H9 (cell line): Measurements from ENCODE around the gene SLC30A5. TPM values are rescaled to one million over a fixed set of nuclear protein-coding genes. Genes with fewer than 3 reads are reported as not detected.
A peak's percentile ranks its signal among the peaks of the same experiment; 100 is the strongest.

Experiments
- DNase-seq: peaks from one replicate; pipeline ENCODE4 v3.0.0-alpha.2; 2017
- H2AFZ ChIP-seq: one replicate; pipeline ENCODE4 v1.6.1; 2013; ENCODE audit warnings: mild to moderate bottlenecking, low read length, control low read depth, moderate library complexity
- H2AK5ac ChIP-seq: 2 replicates; pipeline ENCODE4 v1.6.1; 2013; ENCODE audit warnings: low read length, control low read depth, mixed read lengths; ENCODE audit not compliant: insufficient read length
- H2BK120ac ChIP-seq: one replicate; pipeline ENCODE4 v1.6.1; 2013; ENCODE audit warnings: low read depth, mild to moderate bottlenecking, low read length, control low read depth, inconsistent platforms; ENCODE audit not compliant: poor library complexity, severe bottlenecking
- H2BK12ac ChIP-seq: 2 replicates; pipeline ENCODE4 v1.6.1; 2013; ENCODE audit warnings: low read length, control low read depth, mixed read lengths, low read depth; ENCODE audit not compliant: insufficient read length
- H2BK15ac ChIP-seq: 2 replicates; pipeline ENCODE4 v1.6.1; 2013; ENCODE audit warnings: low read depth, low read length, control low read depth
- H2BK20ac ChIP-seq: one replicate; pipeline ENCODE4 v1.6.1; 2013; ENCODE audit warnings: low read depth, mild to moderate bottlenecking, low read length, control low read depth, inconsistent platforms; ENCODE audit not compliant: poor library complexity, severe bottlenecking
- H2BK5ac ChIP-seq: 2 replicates; pipeline ENCODE4 v1.6.1; 2013; ENCODE audit warnings: low read length, control low read depth, mixed read lengths; ENCODE audit not compliant: insufficient read length
- H3K14ac ChIP-seq: 2 replicates; pipeline ENCODE4 v1.6.1; 2013; ENCODE audit warnings: low read length, control low read depth; ENCODE audit not compliant: insufficient read depth
- H3K18ac ChIP-seq: 2 replicates; pipeline ENCODE4 v1.6.1; 2013; ENCODE audit warnings: low read depth, mild to moderate bottlenecking, mixed read lengths, low read length, control low read depth; ENCODE audit not compliant: insufficient read length
- H3K23ac ChIP-seq: 2 replicates; pipeline ENCODE4 v1.6.1; 2013; ENCODE audit warnings: low read length, control low read depth, mixed read lengths, low read depth; ENCODE audit not compliant: insufficient read length
- H3K23me2 ChIP-seq: 2 replicates; pipeline ENCODE4 v1.6.1; 2013; ENCODE audit warnings: low read depth, mild to moderate bottlenecking, mixed read lengths, low read length, control low read depth; ENCODE audit not compliant: insufficient read length, poor library complexity, severe bottlenecking
- H3K27ac ChIP-seq: 2 replicates; pipeline ENCODE4 v1.5.1; 2013; ENCODE audit warnings: low read length, control low read depth, mixed read lengths, low read depth; ENCODE audit not compliant: insufficient read length
- H3K27me3 ChIP-seq: 2 replicates; pipeline ENCODE4 v1.6.1; 2013; ENCODE audit warnings: low read length, control low read depth, inconsistent platforms; ENCODE audit not compliant: insufficient read depth
- H3K4ac ChIP-seq: 2 replicates; pipeline ENCODE4 v1.6.1; 2013; ENCODE audit warnings: low read depth, mild to moderate bottlenecking, control low read depth, inconsistent platforms, low read length, moderate library complexity
- H3K4me1 ChIP-seq: 2 replicates; pipeline ENCODE4 v1.6.1; 2013; ENCODE audit warnings: low read length, control low read depth, inconsistent platforms; ENCODE audit not compliant: insufficient read depth
- H3K4me2 ChIP-seq: 2 replicates; pipeline ENCODE4 v1.6.1; 2013; ENCODE audit warnings: low read length, control low read depth, mixed read lengths; ENCODE audit not compliant: insufficient read length, insufficient read depth
- H3K56ac ChIP-seq: 2 replicates; pipeline ENCODE4 v1.6.1; 2013; ENCODE audit warnings: low read depth, mild to moderate bottlenecking, mixed read lengths, low read length, control low read depth; ENCODE audit not compliant: insufficient read length
- H3K79me1 ChIP-seq: 2 replicates; pipeline ENCODE4 v1.6.1; 2013; ENCODE audit warnings: low read depth, mild to moderate bottlenecking, moderate library complexity, low read length, control low read depth, inconsistent platforms; ENCODE audit not compliant: insufficient read depth, poor library complexity, severe bottlenecking
- H3K79me2 ChIP-seq: 2 replicates; pipeline ENCODE4 v1.6.1; 2013; ENCODE audit warnings: low read length, control low read depth, inconsistent platforms; ENCODE audit not compliant: insufficient read depth
- H3K9ac ChIP-seq: 2 replicates; pipeline ENCODE4 v1.6.1; 2013; ENCODE audit warnings: low read length, control low read depth, mixed read lengths; ENCODE audit not compliant: insufficient read length; ENCODE audit errors: extremely low read depth
- H3K9me3 ChIP-seq: one replicate; pipeline ENCODE4 v1.6.1; 2013; ENCODE audit warnings: low read depth, low read length, inconsistent platforms; ENCODE audit not compliant: control insufficient read depth
- H3T11ph ChIP-seq: one replicate; pipeline ENCODE4 v1.6.1; 2013; ENCODE audit warnings: mild to moderate bottlenecking, low read length, control low read depth, inconsistent platforms
- H4K20me1 ChIP-seq: one replicate; pipeline ENCODE4 v1.6.1; 2013; ENCODE audit not compliant: control insufficient read depth, insufficient read length, insufficient read depth
- H4K5ac ChIP-seq: 2 replicates; pipeline ENCODE4 v1.6.1; 2013; ENCODE audit warnings: low read depth, mild to moderate bottlenecking, mixed read lengths, low read length, control low read depth; ENCODE audit not compliant: insufficient read length
- H4K8ac ChIP-seq: replicated peaks from 2 replicates; pipeline ENCODE4 v1.6.1; 2013; ENCODE audit warnings: low read length, control low read depth, mixed read lengths, low read depth; ENCODE audit not compliant: insufficient read length
- H4K91ac ChIP-seq: 2 replicates; pipeline ENCODE4 v1.6.1; 2013; ENCODE audit warnings: low read depth, mild to moderate bottlenecking, moderate library complexity, mixed read lengths, low read length, control low read depth; ENCODE audit not compliant: insufficient read length
- H3K27ac Mint-ChIP-seq, 3 experiments: 2 replicates in 2 of 3; 3 replicates in 1 of 3; pipeline ENCODE4 v1.8.0; 2020 to 2021; ENCODE audit warnings: mixed read lengths in 3 of 3, mild to moderate bottlenecking in 1 of 3, moderate library complexity in 1 of 3
- H3K27me3 Mint-ChIP-seq: 2 replicates; pipeline ENCODE4 v1.8.0; 2021; ENCODE audit warnings: low read depth, mild to moderate bottlenecking, moderate library complexity, mixed read lengths
- H3K36me3 Mint-ChIP-seq, 3 experiments: 2 replicates in 2 of 3; 3 replicates in 1 of 3; pipeline ENCODE4 v1.8.0; 2020 to 2021; ENCODE audit warnings: low read depth in 3 of 3, mixed read lengths in 3 of 3; ENCODE audit not compliant: insufficient read depth in 1 of 3
- H3K4me1 Mint-ChIP-seq, 2 experiments: 2 replicates each; pipeline ENCODE4 v1.8.0; 2020; ENCODE audit warnings: mixed read lengths in 2 of 2
- H3K4me3 Mint-ChIP-seq, 2 experiments: 2 replicates in 1 of 2; 3 replicates in 1 of 2; pipeline ENCODE4 v1.8.0; 2020 to 2021; ENCODE audit warnings: mild to moderate bottlenecking in 2 of 2, mixed read lengths in 2 of 2, moderate library complexity in 1 of 2
- H3K9me3 Mint-ChIP-seq, 2 experiments: 2 replicates in 1 of 2; 3 replicates in 1 of 2; pipeline ENCODE4 v1.8.0; 2020; ENCODE audit warnings: mild to moderate bottlenecking in 2 of 2, mixed read lengths in 2 of 2, moderate library complexity in 1 of 2
- CTCF ChIP-seq: fragments of 200-600 bp; sonication (generic); conservative IDR thresholded peaks from 3 replicates; pipeline ENCODE4 v1.8.0; 2021; ENCODE audit warnings: antibody characterized with exemption, mild to moderate bottlenecking
- WGBS: extraction: QIAGEN DNeasy Blood & Tissue Kit; methylation state at CpG from one replicate; pipeline ENCODE4 v1.1.7; 2013; ENCODE audit warnings: missing lambda C conversion rate, low lambda C conversion rate, mixed read lengths; ENCODE audit not compliant: insufficient read length; ENCODE audit errors: extremely low coverage; 5-methylcytosine and 5-hydroxymethylcytosine counted together
- total RNA-seq: library from RNA; stranded (reverse); gene quantifications from 2 replicates; pipeline ENCODE4 v1.2.1, GENCODE V29; 2021

SLC30A5 gene
- total RNA-seq, 1 experiment from 2014 or later = 33.7 TPM

DNA sequence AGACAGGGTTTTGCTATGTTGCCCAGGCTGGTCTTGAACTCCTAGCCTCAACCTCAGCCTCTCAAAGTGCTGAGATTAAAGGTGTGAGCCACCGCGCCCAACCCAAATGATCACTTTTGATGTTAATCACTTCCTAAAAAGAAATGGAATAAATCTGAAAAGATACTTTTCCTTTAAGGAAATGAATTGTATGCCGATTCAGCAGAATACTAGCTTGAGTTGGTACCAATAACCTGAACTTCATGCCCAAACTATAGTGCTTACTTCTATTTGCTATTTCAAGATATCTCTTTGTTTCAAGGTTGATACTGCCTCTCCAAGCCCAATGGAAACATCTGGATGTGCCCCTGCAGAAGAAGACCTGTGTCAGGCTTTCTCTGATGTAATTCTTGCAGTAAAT, 77.2 kb downstream of the SLC30A5 start:
- no peaks in the 10 kb centered on the region for H3K27me3 ChIP-seq
- no peak overlapping the region for H3K4me3 Mint-ChIP-seq
- H3K9ac ChIP-seq = no peak overlapping the region
- no peak overlapping the region for H2AFZ ChIP-seq
- no peak overlapping the region for H3K14ac ChIP-seq
- H3K9me3 ChIP-seq = no peaks in the 10 kb centered on the region
- H3K4me1 ChIP-seq = no peaks in the 10 kb centered on the region
- no peak overlapping the region for H3K56ac ChIP-seq
- no peak overlapping the region for H3K23ac ChIP-seq
- no peak overlapping the region for H2BK120ac ChIP-seq
- no peak overlapping the region for H2BK5ac ChIP-seq
- H3K4ac ChIP-seq = no peak overlapping the region
- H3K4me1 Mint-ChIP-seq = peaks cover 23 to 29% of the 10 kb centered on the region in 2 experiments
- H3K18ac ChIP-seq = no peak overlapping the region
- H4K8ac ChIP-seq = no peak overlapping the region
- H2BK12ac ChIP-seq = no peak overlapping the region
- no peaks in the 10 kb centered on the region for H3K27me3 Mint-ChIP-seq
- no peak overlapping the region for H2AK5ac ChIP-seq
- H3T11ph ChIP-seq = no peak overlapping the region
- H2BK20ac ChIP-seq = no peak overlapping the region
- H2BK15ac ChIP-seq = no peak overlapping the region
- H4K91ac ChIP-seq = no peak overlapping the region
- H3K23me2 ChIP-seq = peaks cover 4% of the 10 kb centered on the region
- no peak overlapping the region for H4K5ac ChIP-seq
- no peak overlapping the region for H3K27ac ChIP-seq
- no peak for DNase-seq
- H3K27ac Mint-ChIP-seq = peak overlapping the region in 2 of 3 experiments; percentile 47 to 89; a peak in 2 of 7 replicates
- peaks cover 12% of the 10 kb centered on the region for H3K79me1 ChIP-seq
- no peaks in the 10 kb centered on the region for H4K20me1 ChIP-seq
- TF ChIP-seq CTCF = no peak
- no peak overlapping the region for H3K4me2 ChIP-seq
- H3K9me3 Mint-ChIP-seq = no peaks in the 10 kb centered on the region; a peak in 1 of 5 replicates
- WGBS = no CpG with 5 or more reads among the region's 3 CpGs
- H3K36me3 Mint-ChIP-seq = peaks cover 73 to 85% (median 82%) of the 10 kb centered on the region in 3 experiments
- peaks cover 9% of the 10 kb centered on the region; the same call in 1 of the 2 replicates for H3K79me2 ChIP-seq

Other genes starting within 250 kb of the SLC30A5 start
- gene CCNB1, start 73.1 kb downstream of the SLC30A5 start, total RNA-seq = 305 and 310 TPM in 2 replicates
- 79.4 and 82.8 TPM in 2 replicates for gene CENPH, start 95.6 kb downstream of the SLC30A5 start, total RNA-seq
- gene CDK7, start 140.9 kb downstream of the SLC30A5 start, total RNA-seq = 45.9 and 53.4 TPM in 2 replicates
- gene CCDC125, start 238.8 kb downstream of the SLC30A5 start, total RNA-seq = 0.48 and 0.68 TPM in 2 replicates